ENCODE measurements around the gene RPF1. TPM values are rescaled to one million over a fixed set of nuclear protein-coding genes. Genes with fewer than 3 reads are reported as not detected.

The RPF1 gene
- total and polyA plus RNA-seq, 9 donors = 19.5 to 35.2 (median 27.6) TPM

DNA sequence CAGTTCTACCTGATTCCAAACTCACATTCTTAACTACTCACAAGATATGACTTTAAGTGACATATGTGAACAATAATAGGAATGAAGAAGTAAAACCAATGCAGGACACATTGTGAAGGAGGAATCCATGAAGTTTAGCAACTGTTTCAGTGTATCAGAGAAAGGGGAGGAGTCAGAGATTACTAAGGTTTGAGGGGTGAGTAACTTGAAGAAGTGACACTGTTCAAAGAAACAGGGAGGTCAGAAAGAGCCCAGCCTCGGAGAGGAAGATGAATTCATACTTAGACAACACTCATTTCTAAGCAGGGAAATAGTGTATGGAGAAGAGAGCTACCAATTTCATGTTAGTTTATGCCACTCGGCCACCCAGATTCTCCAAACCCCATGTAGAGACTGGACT, 28.2 kb upstream of the RPF1 start:
- H3K36me3 ChIP-seq = no peaks in the 10 kb centered on the region
- no peak overlapping the region for H3K4me3 ChIP-seq
- intact Hi-C loops (cut with DNase I) = no loop called here
- WGBS, 3 donors = 66 to 76% (median 68%) methylated on average over 2 of the region's 2 CpGs
- DNase-seq = no peak
- no peak for TF ChIP-seq POLR2A (IDR thresholded peaks at IDR 0.05)
- TF ChIP-seq, protein P1, sequence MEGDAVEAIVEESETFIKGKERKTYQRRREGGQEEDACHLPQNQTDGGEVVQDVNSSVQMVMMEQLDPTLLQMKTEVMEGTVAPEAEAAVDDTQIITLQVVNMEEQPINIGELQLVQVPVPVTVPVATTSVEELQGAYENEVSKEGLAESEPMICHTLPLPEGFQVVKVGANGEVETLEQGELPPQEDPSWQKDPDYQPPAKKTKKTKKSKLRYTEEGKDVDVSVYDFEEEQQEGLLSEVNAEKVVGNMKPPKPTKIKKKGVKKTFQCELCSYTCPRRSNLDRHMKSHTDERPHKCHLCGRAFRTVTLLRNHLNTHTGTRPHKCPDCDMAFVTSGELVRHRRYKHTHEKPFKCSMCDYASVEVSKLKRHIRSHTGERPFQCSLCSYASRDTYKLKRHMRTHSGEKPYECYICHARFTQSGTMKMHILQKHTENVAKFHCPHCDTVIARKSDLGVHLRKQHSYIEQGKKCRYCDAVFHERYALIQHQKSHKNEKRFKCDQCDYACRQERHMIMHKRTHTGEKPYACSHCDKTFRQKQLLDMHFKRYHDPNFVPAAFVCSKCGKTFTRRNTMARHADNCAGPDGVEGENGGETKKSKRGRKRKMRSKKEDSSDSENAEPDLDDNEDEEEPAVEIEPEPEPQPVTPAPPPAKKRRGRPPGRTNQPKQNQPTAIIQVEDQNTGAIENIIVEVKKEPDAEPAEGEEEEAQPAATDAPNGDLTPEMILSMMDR (IDR thresholded peaks at IDR 0.05) = no peak
- TF ChIP-seq EP300 (IDR thresholded peaks at IDR 0.05) = no peak
- H3K4me1 ChIP-seq (ENCODE audit: insufficient read depth) = no peaks in the 10 kb centered on the region
- H3K27ac ChIP-seq = no peak overlapping the region
- H3K9me3 ChIP-seq = no peaks in the 10 kb centered on the region
- H3K27me3 ChIP-seq = no peaks in the 10 kb centered on the region

DNA sequence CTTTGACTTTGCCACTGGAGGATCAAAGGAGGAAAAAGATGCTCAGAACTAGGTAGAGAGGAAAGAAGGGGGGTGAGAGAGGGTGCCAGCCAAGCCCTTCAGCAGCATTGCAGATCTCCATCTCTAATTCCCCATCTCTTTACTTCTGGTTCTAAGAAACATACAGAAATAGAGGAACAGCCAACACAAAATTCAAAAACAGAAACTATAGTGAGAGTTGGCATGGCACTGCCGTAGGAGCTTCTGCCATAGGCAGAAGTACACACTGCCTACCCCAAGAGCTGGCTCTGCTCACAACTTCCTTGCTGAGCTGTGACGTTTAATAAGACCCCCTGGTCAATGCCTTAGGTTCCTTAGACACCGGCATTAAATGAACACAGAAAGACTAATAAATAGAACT, 26.6 kb upstream of the RPF1 start:
- intact Hi-C loops (cut with DNase I) = no loop called here
- no peaks in the 10 kb centered on the region for H3K4me1 ChIP-seq (ENCODE audit: insufficient read depth)
- H3K4me3 ChIP-seq = no peak overlapping the region
- WGBS, 3 donors = 61 to 65% (median 62%) methylated on average over 3 of the region's 3 CpGs
- DNase-seq = no peak
- H3K9me3 ChIP-seq = no peaks in the 10 kb centered on the region
- H3K27ac ChIP-seq = no peak overlapping the region
- TF ChIP-seq POLR2A (IDR thresholded peaks at IDR 0.05) = no peak
- TF ChIP-seq EP300 (IDR thresholded peaks at IDR 0.05) = no peak
- TF ChIP-seq, protein P1 (IDR thresholded peaks at IDR 0.05) = no peak
- no peaks in the 10 kb centered on the region for H3K36me3 ChIP-seq
- H3K27me3 ChIP-seq = no peaks in the 10 kb centered on the region

DNA sequence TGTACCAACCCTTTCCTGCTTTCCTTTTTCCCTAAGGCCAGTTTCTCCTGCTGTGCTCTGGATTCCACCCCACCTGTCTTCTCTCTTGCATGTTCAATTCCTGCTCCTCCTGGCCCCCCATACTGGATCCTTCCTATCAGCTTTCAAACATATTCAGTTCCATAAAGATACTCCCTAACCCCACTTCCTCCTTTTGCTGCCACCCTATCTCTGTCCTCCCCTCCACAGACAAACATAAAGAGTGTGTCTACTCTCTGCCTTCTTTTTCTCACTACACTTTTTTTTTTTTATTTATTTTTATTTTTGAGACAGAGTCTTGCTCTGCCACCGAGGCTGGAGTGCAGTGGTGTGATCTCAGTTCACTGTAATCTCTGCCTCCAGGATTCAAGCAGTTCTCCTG, 16.9 kb upstream of the RPF1 start:
- intact Hi-C loops (cut with DNase I) = no loop called here
- DNase-seq = no peak
- Histone ChIP-seq H3K36me3 (no peaks in the 10 kb centered on the region), H3K4me3 (no peak overlapping the region), H3K4me1 (ENCODE audit: insufficient read depth) (no peaks in the 10 kb centered on the region), H3K9me3 (no peaks in the 10 kb centered on the region), H3K27ac (no peak overlapping the region), H3K27me3 (no peaks in the 10 kb centered on the region)
- 67 to 79% (median 73%) methylated on average over 1 of the region's 1 CpG for WGBS, 3 donors
- TF ChIP-seq POLR2A (IDR thresholded peaks at IDR 0.05) (no peak), EP300 (IDR thresholded peaks at IDR 0.05) (no peak)
- TF ChIP-seq, protein P1 (IDR thresholded peaks at IDR 0.05) = no peak

DNA sequence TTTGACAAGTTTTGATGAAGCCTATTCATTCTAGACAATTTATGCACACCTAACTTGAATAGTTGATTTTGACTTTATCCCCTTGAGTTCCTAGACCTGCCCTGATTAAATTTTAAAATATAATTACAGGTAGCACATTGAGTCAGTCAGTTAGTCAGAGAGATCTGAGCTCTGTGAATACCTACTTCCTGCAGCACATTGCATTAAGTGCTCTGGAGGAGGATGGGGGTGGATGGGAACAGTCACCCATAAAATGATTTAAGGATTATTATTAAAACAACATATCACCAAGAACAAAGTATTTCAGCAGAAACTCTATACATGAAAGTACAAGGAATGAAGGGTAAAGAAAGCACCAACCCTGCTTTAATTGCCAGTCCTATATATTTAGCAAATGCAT, 11.8 kb upstream of the RPF1 start:
- intact Hi-C loops (cut with DNase I) = no loop called here
- TF ChIP-seq, protein P1 (IDR thresholded peaks at IDR 0.05) = no peak
- TF ChIP-seq POLR2A (IDR thresholded peaks at IDR 0.05) = no peak
- TF ChIP-seq EP300 (IDR thresholded peaks at IDR 0.05) = no peak
- Histone ChIP-seq H3K4me1 (ENCODE audit: insufficient read depth) (no peaks in the 10 kb centered on the region), H3K4me3 (no peak overlapping the region), H3K36me3 (no peaks in the 10 kb centered on the region), H3K27me3 (no peaks in the 10 kb centered on the region), H3K27ac (no peak overlapping the region), H3K9me3 (no peaks in the 10 kb centered on the region)
- no peak for DNase-seq

DNA sequence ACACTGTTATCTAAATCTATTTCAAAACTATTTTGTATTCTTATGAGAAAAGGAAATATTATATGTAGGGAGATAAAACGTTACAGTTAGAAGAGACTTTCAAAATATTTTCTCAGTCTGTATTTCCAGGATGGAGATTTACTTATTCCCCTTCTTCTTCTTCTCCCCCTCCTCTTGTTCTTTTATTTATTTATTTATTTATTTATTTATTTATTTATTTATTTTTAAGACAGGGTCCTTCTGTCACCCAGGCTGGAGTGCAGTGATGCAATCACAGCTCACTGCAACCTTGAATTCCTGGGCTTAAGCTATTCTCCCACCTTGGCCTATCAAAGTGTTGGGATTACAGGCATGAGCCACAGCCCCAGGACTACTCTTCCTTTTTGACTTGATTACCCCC, 2.8 kb upstream of the RPF1 start:
- no peak overlapping the region for H3K27ac ChIP-seq
- WGBS, 3 donors = 25 to 38% (median 29%) methylated on average over 1 of the region's 1 CpG
- intact Hi-C loops (cut with DNase I) = no loop called here
- no peak for DNase-seq
- no peak overlapping the region for H3K4me3 ChIP-seq
- no peaks in the 10 kb centered on the region for H3K36me3 ChIP-seq
- TF ChIP-seq, protein P1 (IDR thresholded peaks at IDR 0.05) = no peak
- TF ChIP-seq POLR2A (IDR thresholded peaks at IDR 0.05) (no peak), EP300 (IDR thresholded peaks at IDR 0.05) (no peak)
- peaks cover 3% of the 10 kb centered on the region for H3K4me1 ChIP-seq (ENCODE audit: insufficient read depth)
- H3K9me3 ChIP-seq = peaks cover 0 to 2% of the 10 kb centered on the region in 2 donors
- H3K27me3 ChIP-seq = no peaks in the 10 kb centered on the region

Measured in ovary (tissue), 9 donors.